ENCODE results near the gene COLEC12. TPM values are rescaled to one million over a fixed set of nuclear protein-coding genes. Genes with fewer than 3 reads are reported as not detected.

Gene COLEC12
- polyA plus RNA-seq, 4 donors: 0.22 to 5.4 (median 2.0) TPM

DNA sequence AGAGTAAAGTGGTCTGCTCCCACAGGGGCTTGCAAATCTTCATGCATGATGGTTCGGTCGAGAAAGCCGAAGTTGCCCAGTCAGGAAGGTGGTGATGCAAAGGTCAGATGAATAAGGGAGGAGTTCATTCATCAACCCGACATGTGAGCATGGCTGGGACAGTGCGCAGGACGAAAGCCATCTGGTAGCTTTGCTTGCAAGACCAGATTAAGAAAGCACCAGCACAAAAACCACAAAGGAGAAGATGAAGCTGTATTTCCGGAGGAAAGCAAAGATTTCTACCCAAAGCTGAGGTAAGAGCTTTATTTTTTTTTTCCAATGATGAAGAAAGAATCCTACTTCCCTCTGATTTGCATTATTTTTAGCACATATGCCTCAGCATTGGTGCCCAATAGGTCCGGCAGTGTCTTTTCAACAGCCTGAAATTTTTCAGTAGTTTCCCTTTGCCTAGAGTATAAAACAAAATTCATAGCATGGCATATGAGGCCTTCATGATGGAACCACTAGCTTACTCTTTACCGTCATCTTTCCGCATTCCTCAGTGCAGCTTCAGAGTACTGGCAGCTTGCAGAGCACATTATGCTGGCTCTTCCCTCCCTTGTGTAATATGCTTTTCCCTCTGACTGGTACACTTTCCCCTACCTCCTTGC, 120.7 kb downstream of the COLEC12 start:
- H3K9me3 ChIP-seq (ENCODE audit: control insufficient read depth in 2 of 2, insufficient read depth in 1 of 2, low read depth in 1 of 2, low read length in 1 of 2): no peaks in the 10 kb centered on the region
- H3K27me3 ChIP-seq (ENCODE audit: control insufficient read depth in 3 of 3, insufficient read depth in 3 of 3, low read length in 3 of 3): no peaks in the 10 kb centered on the region
- H3K4me1 ChIP-seq (ENCODE audit: control insufficient read depth in 3 of 3, insufficient read depth in 2 of 3, low read depth in 1 of 3, low read length in 2 of 3): no peaks in the 10 kb centered on the region
- FAIRE-seq: no peak
- WGBS, 3 donors: 62 to 78% (median 70%) methylated on average over 10 of the region's 10 CpGs
- DNase-seq: no peak
- no peak overlapping the region for H3K27ac ChIP-seq (ENCODE audit: low read depth in 1 of 3, low read length in 2 of 3)
- no peaks in the 10 kb centered on the region for H3K36me3 ChIP-seq (ENCODE audit: control insufficient read depth in 3 of 3, insufficient read depth in 2 of 3, low read depth in 1 of 3, low read length in 3 of 3)
- no peak overlapping the region for H3K4me3 ChIP-seq (ENCODE audit: low read depth in 1 of 3, low read length in 3 of 3)

DNA sequence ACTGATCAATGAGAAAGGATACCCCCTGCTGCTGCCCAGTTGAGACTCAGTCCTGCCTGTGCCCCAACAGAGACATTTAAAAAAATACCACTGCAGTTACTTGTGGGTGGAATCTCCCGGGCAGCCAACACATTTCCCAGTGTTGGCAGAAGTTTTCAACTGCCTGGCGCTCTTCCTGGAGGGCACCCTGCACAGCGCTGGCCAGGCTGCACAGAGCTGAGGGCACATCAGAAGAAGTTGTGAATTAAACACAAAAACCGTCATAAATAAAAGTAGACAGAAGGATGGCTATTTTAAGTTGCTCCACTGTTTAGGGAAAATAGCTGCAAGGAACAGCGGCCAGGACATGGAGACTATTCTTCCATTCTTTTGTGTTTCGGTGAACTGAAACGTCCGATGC, 122.4 kb downstream of the COLEC12 start:
- no peak for DNase-seq
- Histone ChIP-seq H3K4me1 (ENCODE audit: control insufficient read depth in 3 of 3, insufficient read depth in 2 of 3, low read depth in 1 of 3, low read length in 2 of 3) (no peaks in the 10 kb centered on the region), H3K9me3 (ENCODE audit: control insufficient read depth in 2 of 2, insufficient read depth in 1 of 2, low read depth in 1 of 2, low read length in 1 of 2) (no peaks in the 10 kb centered on the region), H3K4me3 (ENCODE audit: low read depth in 1 of 3, low read length in 3 of 3) (no peak overlapping the region), H3K27ac (ENCODE audit: low read depth in 1 of 3, low read length in 2 of 3) (no peak overlapping the region), H3K36me3 (ENCODE audit: control insufficient read depth in 3 of 3, insufficient read depth in 2 of 3, low read depth in 1 of 3, low read length in 3 of 3) (no peaks in the 10 kb centered on the region), H3K27me3 (ENCODE audit: control insufficient read depth in 3 of 3, insufficient read depth in 3 of 3, low read length in 3 of 3) (no peaks in the 10 kb centered on the region)
- 68 to 75% (median 70%) methylated on average over 8 of the region's 8 CpGs for WGBS, 3 donors
- no peak for FAIRE-seq

DNA sequence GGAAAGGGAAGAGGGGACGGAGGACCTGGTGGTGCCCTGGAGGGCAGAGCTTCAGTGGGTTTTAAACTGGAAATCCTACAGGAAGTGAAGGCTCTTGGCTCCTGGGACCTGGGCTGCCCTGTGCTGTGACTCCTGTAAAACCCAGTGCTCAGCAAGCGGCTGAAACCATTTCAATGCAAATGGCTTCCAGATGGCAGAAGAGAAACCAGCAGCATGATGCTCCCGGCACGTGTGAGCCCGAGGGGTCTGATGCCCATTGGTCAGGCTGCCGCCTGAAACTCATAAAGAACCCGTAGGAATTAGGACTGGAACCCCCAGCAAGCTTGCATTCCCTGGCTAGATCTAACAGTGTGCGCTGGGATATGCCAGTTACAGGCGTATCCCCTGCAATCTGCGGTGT, 123.4 kb downstream of the COLEC12 start:
- no peak for DNase-seq
- H3K27me3 ChIP-seq (ENCODE audit: control insufficient read depth in 3 of 3, insufficient read depth in 3 of 3, low read length in 3 of 3): no peaks in the 10 kb centered on the region
- 80 to 86% (median 83%) methylated on average over 10 of the region's 10 CpGs for WGBS, 3 donors
- H3K9me3 ChIP-seq (ENCODE audit: control insufficient read depth in 2 of 2, insufficient read depth in 1 of 2, low read depth in 1 of 2, low read length in 1 of 2): no peaks in the 10 kb centered on the region
- FAIRE-seq: no peak
- H3K4me3 ChIP-seq (ENCODE audit: low read depth in 1 of 3, low read length in 3 of 3): no peak overlapping the region
- no peak overlapping the region for H3K27ac ChIP-seq (ENCODE audit: low read depth in 1 of 3, low read length in 2 of 3)
- no peaks in the 10 kb centered on the region for H3K36me3 ChIP-seq (ENCODE audit: control insufficient read depth in 3 of 3, insufficient read depth in 2 of 3, low read depth in 1 of 3, low read length in 3 of 3)
- no peaks in the 10 kb centered on the region for H3K4me1 ChIP-seq (ENCODE audit: control insufficient read depth in 3 of 3, insufficient read depth in 2 of 3, low read depth in 1 of 3, low read length in 2 of 3)

DNA sequence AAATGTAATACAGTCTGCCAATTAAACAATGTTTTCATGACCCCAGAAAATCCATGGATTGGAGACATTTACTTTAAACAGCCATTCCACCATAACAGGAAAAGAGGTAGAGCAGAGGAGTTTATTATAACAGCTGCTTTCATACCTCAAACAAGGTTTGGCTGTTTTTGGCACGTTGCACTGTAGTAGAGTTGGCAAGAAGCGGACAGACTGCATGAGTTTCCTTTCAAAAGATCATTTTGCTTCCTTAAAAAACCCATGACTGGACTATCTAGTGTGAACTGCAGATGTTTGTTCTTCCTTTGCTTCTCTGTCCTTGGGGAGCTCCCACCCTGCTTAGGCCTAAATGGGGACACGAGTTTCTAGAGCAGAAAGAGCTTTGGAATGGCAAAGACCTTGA, 124.2 kb downstream of the COLEC12 start:
- H3K36me3 ChIP-seq (ENCODE audit: control insufficient read depth in 3 of 3, insufficient read depth in 2 of 3, low read depth in 1 of 3, low read length in 3 of 3): no peaks in the 10 kb centered on the region
- 41 to 70% (median 50%) methylated on average over 3 of the region's 3 CpGs for WGBS, 3 donors
- no peak overlapping the region for H3K4me3 ChIP-seq (ENCODE audit: low read depth in 1 of 3, low read length in 3 of 3)
- FAIRE-seq (no peak), DNase-seq (no peak)
- H3K27me3 ChIP-seq (ENCODE audit: control insufficient read depth in 3 of 3, insufficient read depth in 3 of 3, low read length in 3 of 3): no peaks in the 10 kb centered on the region
- H3K9me3 ChIP-seq (ENCODE audit: control insufficient read depth in 2 of 2, insufficient read depth in 1 of 2, low read depth in 1 of 2, low read length in 1 of 2): no peaks in the 10 kb centered on the region
- H3K4me1 ChIP-seq (ENCODE audit: control insufficient read depth in 3 of 3, insufficient read depth in 2 of 3, low read depth in 1 of 3, low read length in 2 of 3): no peaks in the 10 kb centered on the region
- no peak overlapping the region for H3K27ac ChIP-seq (ENCODE audit: low read depth in 1 of 3, low read length in 2 of 3)

DNA sequence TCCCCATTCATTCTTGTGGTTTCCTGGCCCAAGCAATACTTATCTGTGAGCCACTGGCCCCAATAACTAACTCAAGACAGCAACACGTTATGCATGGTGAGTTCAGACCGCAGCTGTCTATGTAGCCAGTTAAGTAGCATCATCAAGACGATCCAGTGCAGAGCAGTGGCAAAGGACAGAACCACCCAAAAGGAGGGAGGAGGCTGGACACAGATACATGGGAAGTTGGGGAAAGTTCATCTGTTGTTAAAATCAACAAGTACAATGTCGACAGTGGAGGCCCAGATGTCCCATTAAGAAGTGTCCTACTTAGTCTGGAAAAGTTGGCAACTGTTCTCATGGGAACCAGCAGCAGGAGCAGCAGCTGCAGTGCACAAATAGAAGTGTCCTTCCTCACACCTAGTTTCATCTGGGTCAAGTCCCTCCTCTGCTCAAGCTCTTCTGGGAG, 125.8 kb downstream of the COLEC12 start:
- H3K27ac ChIP-seq (ENCODE audit: low read depth in 1 of 3, low read length in 2 of 3): peak overlapping the region in 1 of 3 donors; percentile 42
- no peak overlapping the region for H3K4me3 ChIP-seq (ENCODE audit: low read depth in 1 of 3, low read length in 3 of 3)
- H3K9me3 ChIP-seq (ENCODE audit: control insufficient read depth in 2 of 2, insufficient read depth in 1 of 2, low read depth in 1 of 2, low read length in 1 of 2): no peaks in the 10 kb centered on the region
- WGBS, 3 donors: 53 to 81% (median 74%) methylated on average over 4 of the region's 4 CpGs
- H3K36me3 ChIP-seq (ENCODE audit: control insufficient read depth in 3 of 3, insufficient read depth in 2 of 3, low read depth in 1 of 3, low read length in 3 of 3): no peaks in the 10 kb centered on the region
- H3K27me3 ChIP-seq (ENCODE audit: control insufficient read depth in 3 of 3, insufficient read depth in 3 of 3, low read length in 3 of 3): no peaks in the 10 kb centered on the region
- peak; percentile 4 to 25 for DNase-seq
- H3K4me1 ChIP-seq (ENCODE audit: control insufficient read depth in 3 of 3, insufficient read depth in 2 of 3, low read depth in 1 of 3, low read length in 2 of 3): no peaks in the 10 kb centered on the region
- FAIRE-seq: no peak

DNA sequence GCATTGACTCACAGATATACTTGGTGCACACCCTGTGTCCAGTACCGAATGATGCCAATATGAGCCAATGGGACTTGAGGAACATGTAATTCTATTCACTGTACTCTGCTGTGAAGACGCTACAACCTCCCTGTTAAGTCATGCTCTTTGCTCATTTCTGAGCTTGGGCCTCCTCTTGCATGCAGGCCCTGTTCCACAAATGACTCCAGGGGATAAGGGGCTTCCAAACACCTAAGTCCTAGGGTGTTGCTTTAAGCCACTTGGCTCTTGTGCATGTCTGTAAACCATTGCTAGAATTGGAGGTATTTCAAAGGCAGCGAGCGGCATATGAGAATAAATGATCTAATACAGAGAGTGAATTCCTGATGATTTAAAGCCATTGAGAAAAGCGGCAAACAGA, 126.7 kb downstream of the COLEC12 start:
- whole genome bisulfite sequencing, 3 donors: 88 to 92% (median 91%) methylated on average over 5 of the region's 5 CpGs

DNA sequence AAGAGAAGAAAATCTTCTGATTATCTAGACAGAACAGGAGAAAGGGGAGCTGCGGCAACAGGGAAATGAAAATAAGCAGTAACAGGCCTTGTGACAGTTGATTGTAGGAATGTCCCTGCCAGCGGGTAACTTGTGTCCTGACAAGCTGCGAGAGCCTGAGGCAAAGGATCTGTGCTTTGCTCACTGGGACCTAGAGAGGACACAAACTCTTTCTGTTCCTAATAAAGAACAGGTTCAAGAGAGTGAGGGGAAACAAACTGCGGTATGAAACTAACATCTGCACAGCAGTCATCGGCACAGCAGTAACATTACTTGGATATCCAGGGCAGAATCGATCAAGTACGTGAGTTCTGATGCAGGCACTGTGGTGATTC, 128.9 kb downstream of the COLEC12 start:
- no peak overlapping the region for H3K27ac ChIP-seq (ENCODE audit: low read depth in 1 of 3, low read length in 2 of 3)
- WGBS, 3 donors: 73 to 89% (median 81%) methylated on average over 7 of the region's 7 CpGs
- no peak for FAIRE-seq

More for the DNA sequence above, 126.7 kb downstream of the COLEC12 start:
- FAIRE-seq (no peak), DNase-seq (no peak)
- no peaks in the 10 kb centered on the region for H3K27me3 ChIP-seq (ENCODE audit: control insufficient read depth in 3 of 3, insufficient read depth in 3 of 3, low read length in 3 of 3)
- no peak overlapping the region for H3K4me3 ChIP-seq (ENCODE audit: low read depth in 1 of 3, low read length in 3 of 3)
- H3K9me3 ChIP-seq (ENCODE audit: control insufficient read depth in 2 of 2, insufficient read depth in 1 of 2, low read depth in 1 of 2, low read length in 1 of 2): no peaks in the 10 kb centered on the region
- H3K36me3 ChIP-seq (ENCODE audit: control insufficient read depth in 3 of 3, insufficient read depth in 2 of 3, low read depth in 1 of 3, low read length in 3 of 3): no peaks in the 10 kb centered on the region
- no peaks in the 10 kb centered on the region for H3K4me1 ChIP-seq (ENCODE audit: control insufficient read depth in 3 of 3, insufficient read depth in 2 of 3, low read depth in 1 of 3, low read length in 2 of 3)
- no peak overlapping the region for H3K27ac ChIP-seq (ENCODE audit: low read depth in 1 of 3, low read length in 2 of 3)

DNA sequence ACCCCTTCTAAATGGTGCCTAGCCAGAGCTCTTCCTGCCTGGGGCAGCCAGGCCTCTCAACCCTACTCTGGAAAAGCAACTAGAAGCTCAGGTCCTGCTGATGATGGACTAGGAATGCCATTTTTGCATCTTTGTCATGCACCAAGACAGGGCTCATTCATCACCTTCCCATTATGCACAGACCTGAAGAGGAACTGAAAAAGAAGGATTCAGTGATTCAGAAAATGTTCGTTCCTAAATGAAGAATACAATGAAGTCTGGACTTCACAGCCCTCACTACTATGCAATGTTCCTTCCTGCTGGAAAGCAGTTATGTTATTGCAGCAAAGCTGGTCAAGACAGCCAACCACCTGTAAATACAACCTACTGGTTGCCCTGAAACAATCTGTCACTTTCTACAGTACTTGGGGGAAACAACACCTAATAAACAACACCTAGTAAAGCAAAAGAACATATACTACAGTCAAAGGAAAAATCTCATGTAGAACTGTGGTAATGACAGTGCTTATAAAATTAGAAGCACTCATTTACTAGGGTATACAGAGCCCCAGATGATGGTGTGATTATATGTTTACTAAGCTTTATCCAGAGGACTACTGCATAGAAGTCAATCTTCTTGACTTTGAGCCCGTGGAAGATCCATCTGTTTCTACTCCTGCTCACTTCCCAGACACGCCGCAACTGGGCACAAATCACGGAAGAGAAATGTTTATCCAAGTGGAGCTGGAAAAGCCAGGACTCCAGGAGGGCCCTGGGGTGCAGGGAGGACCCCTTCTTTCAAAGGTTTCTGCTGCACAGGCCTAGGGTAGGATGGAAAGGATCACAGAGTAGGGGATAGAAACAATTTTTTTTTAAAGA, 129.5 kb downstream of the COLEC12 start:
- no peak for FAIRE-seq
- no peaks in the 10 kb centered on the region for H3K4me1 ChIP-seq (ENCODE audit: control insufficient read depth in 3 of 3, insufficient read depth in 2 of 3, low read depth in 1 of 3, low read length in 2 of 3)
- WGBS, 3 donors: 54 to 76% (median 58%) methylated on average over 5 of the region's 5 CpGs
- no peaks in the 10 kb centered on the region for H3K27me3 ChIP-seq (ENCODE audit: control insufficient read depth in 3 of 3, insufficient read depth in 3 of 3, low read length in 3 of 3)
- H3K4me3 ChIP-seq (ENCODE audit: low read depth in 1 of 3, low read length in 3 of 3): no peak overlapping the region
- peak overlapping the region in 1 of 3 donors; percentile 47 for H3K27ac ChIP-seq (ENCODE audit: low read depth in 1 of 3, low read length in 2 of 3)
- DNase-seq: no peak
- no peaks in the 10 kb centered on the region for H3K36me3 ChIP-seq (ENCODE audit: control insufficient read depth in 3 of 3, insufficient read depth in 2 of 3, low read depth in 1 of 3, low read length in 3 of 3)
- no peaks in the 10 kb centered on the region for H3K9me3 ChIP-seq (ENCODE audit: control insufficient read depth in 2 of 2, insufficient read depth in 1 of 2, low read depth in 1 of 2, low read length in 1 of 2)

More for the DNA sequence above, 128.9 kb downstream of the COLEC12 start:
- no peaks in the 10 kb centered on the region for H3K27me3 ChIP-seq (ENCODE audit: control insufficient read depth in 3 of 3, insufficient read depth in 3 of 3, low read length in 3 of 3)
- DNase-seq: no peak
- no peak overlapping the region for H3K4me3 ChIP-seq (ENCODE audit: low read depth in 1 of 3, low read length in 3 of 3)
- H3K4me1 ChIP-seq (ENCODE audit: control insufficient read depth in 3 of 3, insufficient read depth in 2 of 3, low read depth in 1 of 3, low read length in 2 of 3): no peaks in the 10 kb centered on the region
- H3K9me3 ChIP-seq (ENCODE audit: control insufficient read depth in 2 of 2, insufficient read depth in 1 of 2, low read depth in 1 of 2, low read length in 1 of 2): no peaks in the 10 kb centered on the region
- H3K36me3 ChIP-seq (ENCODE audit: control insufficient read depth in 3 of 3, insufficient read depth in 2 of 3, low read depth in 1 of 3, low read length in 3 of 3): no peaks in the 10 kb centered on the region

Data from small intestine (tissue), 7 donors.